K562 (cell line): Measurements from ENCODE around the gene PKD1L1. TPM values are rescaled to one million over a fixed set of nuclear protein-coding genes. Genes with fewer than 3 reads are reported as not detected.

ENCODE experiments used
- ATAC-seq: fragments of 200-7000 bp; cut with Tn5 transposase; 3 replicates; pipeline ENCODE4 v1.9.1; 2020; ENCODE audit warnings: moderate library complexity
- BruUV-seq: library from RNA; stranded (reverse); fragments of 400-500 nt; replicated peaks from 2 replicates; lab custom pipeline; 2021; lab: Mats Ljungman, UMichigan
- CTCF ChIA-PET: fragments of 300-600 bp; formaldehyde crosslinking; extraction: SDS; loops from one replicate; lab custom pipeline; 2021; ENCODE audit warnings: low intra/inter-chr PET ratio; lab: Yijun Ruan, JAX
- POLR2A ChIA-PET: fragments of 300-600, 350-650 bp; sonication (Branson Sonifier 250); formaldehyde crosslinking; extraction: SDS; loops from one replicate; lab custom pipeline; 2021; ENCODE audit warnings: antibody characterized with exemption, inconsistent platforms; lab: Yijun Ruan, JAX
- DNase-seq, 4 experiments: peaks; one replicate each; pipeline versions ENCODE4 v3.0.0 to v3.0.0-alpha.2; 2011 to 2018; ENCODE audit warnings: low spot score in 3 of 4, mixed read lengths in 3 of 4; ENCODE audit errors: extremely low read depth in 1 of 4
- FAIRE-seq: peaks from 2 replicates; lab custom pipeline; 2011; peaks lifted over from hg19 to GRCh38; lab: Jason Lieb, UNC
- H2AFZ ChIP-seq: 2 replicates; pipeline ENCODE4 v1.6.0; 2011; ENCODE audit warnings: low read depth, low read length, control low read depth, inconsistent platforms
- H3K27ac ChIP-seq: fragments of 200-600 bp; 3 replicates; pipeline ENCODE4 v1.8.0; 2011; ENCODE audit warnings: low read depth, mild to moderate bottlenecking, control low read depth, inconsistent platforms, low read length, moderate library complexity, mixed read lengths; ENCODE audit errors: extremely low read depth
- H3K27me3 ChIP-seq, 2 experiments: fragments of 300-600 bp in 1 of 2; 2 replicates in 1 of 2; 3 replicates in 1 of 2; pipeline versions ENCODE4 v1.6.0 to v1.8.0; 2011; ENCODE audit warnings: inconsistent platforms in 2 of 2, low read length in 2 of 2, mild to moderate bottlenecking in 1 of 2, mixed read lengths in 1 of 2, moderate library complexity in 1 of 2; ENCODE audit not compliant: control insufficient read depth in 2 of 2, insufficient read depth in 2 of 2
- H3K36me3 ChIP-seq: fragments of 300-600 bp; 3 replicates; pipeline ENCODE4 v1.8.0; 2011; ENCODE audit warnings: mild to moderate bottlenecking, low read length, inconsistent platforms; ENCODE audit not compliant: control insufficient read depth, insufficient read depth
- H3K4me1 ChIP-seq, 2 experiments: fragments of 200-600 bp in 1 of 2; replicated peaks in 1 of 2; 2 replicates in 1 of 2; 3 replicates in 1 of 2; pipeline versions ENCODE4 v1.5.1 to v1.8.0; 2011; ENCODE audit warnings: inconsistent platforms in 2 of 2, low read length in 2 of 2, mild to moderate bottlenecking in 1 of 2, mixed read lengths in 1 of 2, moderate library complexity in 1 of 2; ENCODE audit not compliant: control insufficient read depth in 2 of 2, insufficient read depth in 2 of 2
- H3K4me2 ChIP-seq: 2 replicates; pipeline ENCODE4 v1.6.1; 2011; ENCODE audit warnings: low read length, control low read depth, inconsistent platforms, mixed read lengths; ENCODE audit not compliant: insufficient read depth
- H3K4me3 ChIP-seq: fragments of 200-600 bp; sonication (generic), shearing (Covaris generic); 2 replicates; pipeline ENCODE4 v1.5.1; 2016; ENCODE audit warnings: control low read depth, inconsistent platforms
- H3K79me2 ChIP-seq: fragments of 200-600 bp; 3 replicates; pipeline ENCODE4 v1.8.0; 2011; ENCODE audit warnings: low read length, inconsistent platforms; ENCODE audit not compliant: control insufficient read depth, insufficient read depth
- H3K9ac ChIP-seq, 2 experiments: 2 replicates each; pipeline versions ENCODE4 v1.6.0 to v1.6.1; 2011; ENCODE audit warnings: low read depth in 2 of 2, low read length in 2 of 2, control low read depth in 1 of 2, inconsistent platforms in 1 of 2, mild to moderate bottlenecking in 1 of 2, mixed read lengths in 1 of 2; ENCODE audit not compliant: insufficient read depth in 1 of 2
- H3K9me1 ChIP-seq: one replicate; pipeline ENCODE4 v1.6.0; 2011; ENCODE audit warnings: inconsistent platforms, mild to moderate bottlenecking, low read length, moderate library complexity; ENCODE audit not compliant: control insufficient read depth, insufficient read depth
- H3K9me3 ChIP-seq: replicated peaks from 2 replicates; pipeline ENCODE4 v1.5.1; 2011; ENCODE audit warnings: low read depth, low read length, inconsistent platforms; ENCODE audit not compliant: control insufficient read depth, insufficient read depth
- H4K20me1 ChIP-seq: replicated peaks from 2 replicates; pipeline ENCODE4 v1.6.1; 2011; ENCODE audit warnings: low read length, inconsistent platforms, mixed read lengths; ENCODE audit not compliant: control insufficient read depth, insufficient read depth
- CREB5 ChIP-seq: fragments of 250-450 bp; sonication (Bioruptor Pico); IDR thresholded peaks from 2 replicates; pipeline ENCODE4 v1.5.0; 2020; ENCODE audit warnings: mild to moderate bottlenecking
- HDAC3 ChIP-seq: fragments of 450-650 bp; IDR thresholded peaks from 2 replicates; pipeline ENCODE4 v1.6.1; 2018; ENCODE audit warnings: borderline replicate concordance, mild to moderate bottlenecking, moderate library complexity; ENCODE audit not compliant: partially characterized antibody
- HDGF ChIP-seq: fragments of 450-650 bp; IDR thresholded peaks from 2 replicates; pipeline ENCODE4 v1.6.1; 2016
- IRF2 ChIP-seq: sonication (generic); formaldehyde crosslinking; IDR thresholded peaks from 2 replicates; pipeline ENCODE4 v1.8.1; 2022; ENCODE audit warnings: mild to moderate bottlenecking, missing genetic modification reagents
- MBD1 ChIP-seq: fragments of 250-450 bp; sonication (Bioruptor Pico); IDR thresholded peaks from 2 replicates; pipeline ENCODE4 v1.8.0; 2022; ENCODE audit warnings: inconsistent platforms
- MTF1 ChIP-seq: fragments of 250-450 bp; sonication (Bioruptor Pico); IDR thresholded peaks from 2 replicates; pipeline ENCODE4 v1.9.0; 2021; ENCODE audit warnings: moderate library complexity, mild to moderate bottlenecking, inconsistent platforms, borderline replicate concordance
- NFIX ChIP-seq: fragments of 250-450 bp; sonication (Bioruptor Pico); IDR thresholded peaks from 2 replicates; pipeline ENCODE4 v1.4.0; 2020; ENCODE audit warnings: low read depth, mild to moderate bottlenecking, moderate library complexity
- RBM25 ChIP-seq: fragments of 200-400 bp; formaldehyde crosslinking; IDR thresholded peaks from 2 replicates; pipeline ENCODE4 v1.6.1; 2018; ENCODE audit warnings: low read length, low read depth, moderate library complexity; ENCODE audit not compliant: severe bottlenecking
- RFX1 ChIP-seq: fragments of 450-650 bp; IDR thresholded peaks from 2 replicates; pipeline ENCODE4 v1.6.1; 2016; ENCODE audit warnings: mild to moderate bottlenecking, moderate library complexity
- TAF9B ChIP-seq: fragments of 450-650 bp; IDR thresholded peaks from 2 replicates; pipeline ENCODE4 v1.6.1; 2018; ENCODE audit warnings: mild to moderate bottlenecking; ENCODE audit not compliant: partially characterized antibody
- WGBS: fragments of 100-300 bp; shearing (Covaris generic); methylation state at CpG from one replicate; pipeline ENCODE4 v1.1.6; 2016; ENCODE audit warnings: low coverage, mixed read lengths; ENCODE audit not compliant: insufficient coverage; ENCODE audit errors: missing lambda C conversion rate; 5-methylcytosine and 5-hydroxymethylcytosine counted together
- in situ Hi-C: fragments of 300-500 bp; cut with MboI; formaldehyde crosslinking; loops from 4 replicates; pipeline ENCODE4 v1.15.0; 2018; ENCODE audit warnings: inconsistent platforms, mixed read lengths
- intact Hi-C: fragments of 100-400 bp; cut with micrococcal nuclease; formaldehyde crosslinking; loops from 2 replicates; pipeline ENCODE4 v1.14.2; 2022
- polyA plus RNA-seq, 8 experiments: library from polyadenylated mRNA; depleted of rRNA in 4 of 8; stranded (reverse) in 5 of 8; unstranded in 3 of 8; fragments of >200 nt; fragmentation: Nextera tagmentation in 2 of 8; fragmentation: Illumina TruSeq in 1 of 8; extraction: Ambion mirVana in 2 of 8; extraction: Trizol in 1 of 8; gene quantifications; 2 replicates each; pipeline versions ENCODE4 v1.2.1 to v1.2.3, GENCODE V29; 2011 to 2014; ENCODE audit warnings: inconsistent platforms in 1 of 8, missing spikeins in 1 of 8
- total RNA-seq, 7 experiments: library from RNA; depleted of rRNA in 6 of 7; stranded (reverse); fragments of >200 nt in 6 of 7; fragmentation: Illumina TruSeq in 2 of 7; extraction: Trizol in 2 of 7; gene quantifications; 2 replicates each; pipeline versions ENCODE4 v1.2.1 to v1.2.3, GENCODE V29; 2011 to 2021; ENCODE audit warnings: low replicate concordance in 1 of 7

Gene PKD1L1
- total and polyA plus RNA-seq, 9 of the 15 experiments (the other 6 are each of a cell fraction or from before 2014, with no cell fraction given): 0.01 to 0.02 TPM; not detected in 7

- TF ChIP-seq MBD1: no peak
- TF ChIP-seq, all 486 proteins: peak for 0
Measured at GRCh38 chr7:47771990-47772360, 176.3 kb downstream of the PKD1L1 start (continued).

- no peak overlapping the region for H2AFZ ChIP-seq
- intact Hi-C loops: no loop called here
Measured at GRCh38 chr7:47771336-47771989, 176.8 kb downstream of the PKD1L1 start.

More at GRCh38 chr7:47771336-47771989, 176.8 kb downstream of the PKD1L1 start:
- no peaks in the 10 kb centered on the region for H3K9me1 ChIP-seq
- no peak overlapping the region for H3K4me3 ChIP-seq
- in situ Hi-C loops: no loop called here
- no peak for FAIRE-seq
- H3K27me3 ChIP-seq: no peaks in the 10 kb centered on the region
- no peak for DNase-seq
- H3K27ac ChIP-seq: no peak overlapping the region
- H3K9ac ChIP-seq: no peak overlapping the region
- ATAC-seq: no peak
- 0% methylated on average over 4 of the region's 5 CpGs for WGBS
- no peaks in the 10 kb centered on the region for H3K79me2 ChIP-seq
- POLR2A ChIA-PET: no interaction called here
- H3K4me2 ChIP-seq: no peak overlapping the region
- no TSS peak for BruUV-seq
- TF ChIP-seq IRF2 (CRISPR knock-in tag): no peak
- no peak for TF ChIP-seq TAF9B
- TF ChIP-seq HDGF: no peak
- no peak for TF ChIP-seq RBM25
- no peak for TF ChIP-seq RFX1
- TF ChIP-seq NFIX (CRISPR knock-in tag): no peak
- no peak for TF ChIP-seq HDAC3
- TF ChIP-seq CREB5: no peak
- no peak for TF ChIP-seq MTF1 (CRISPR knock-in tag)
- CTCF ChIA-PET: no interaction called here
- H4K20me1 ChIP-seq: no peaks in the 10 kb centered on the region
- H3K9me3 ChIP-seq: no peaks in the 10 kb centered on the region
- no peaks in the 10 kb centered on the region for H3K36me3 ChIP-seq
- H3K4me1 ChIP-seq: no peaks in the 10 kb centered on the region
